Measurements from ENCODE around the gene EIF4G2.

GRCh38 chr11:10857709-10858438 is 49.1 kb upstream of the EIF4G2 start, which contains the start of gene ZBED5:
- TF ChIP-seq CTCF (IDR thresholded peaks at IDR 0.05) = peak in 3 of 5 experiments; percentile 27 to 36 (median 35)
- TF ChIP-seq POLR2A (IDR thresholded peaks at IDR 0.05) = peak; percentile 92 to 95
- TF ChIP-seq EP300 (IDR thresholded peaks at IDR 0.05) = peak; percentile 10 to 99

Data from tibial nerve (tissue), 4 donors.